Activated CD4-positive, alpha-beta T cell treated with anti-CD3 and anti-CD28 coated beads, Interleukin-2, Interleukin-6, amounts not matched to agents 100 ng/mL and 50 ng/mL, durations not matched to agents 16 hours and 8 hours (primary cell): Measurements from ENCODE around the gene PLA2G12A.

ENCODE experiments used
- DNase-seq: peaks from one replicate; pipeline ENCODE4 v3.0.0-alpha.2; 2020

The PLA2G12A gene

GRCh38 chr4:109675843-109676242, 54.0 kb downstream of the PLA2G12A start:
- no peak for DNase-seq

- no peak for DNase-seq
Measured at GRCh38 chr4:109675181-109675580, 54.7 kb downstream of the PLA2G12A start.

DNA sequence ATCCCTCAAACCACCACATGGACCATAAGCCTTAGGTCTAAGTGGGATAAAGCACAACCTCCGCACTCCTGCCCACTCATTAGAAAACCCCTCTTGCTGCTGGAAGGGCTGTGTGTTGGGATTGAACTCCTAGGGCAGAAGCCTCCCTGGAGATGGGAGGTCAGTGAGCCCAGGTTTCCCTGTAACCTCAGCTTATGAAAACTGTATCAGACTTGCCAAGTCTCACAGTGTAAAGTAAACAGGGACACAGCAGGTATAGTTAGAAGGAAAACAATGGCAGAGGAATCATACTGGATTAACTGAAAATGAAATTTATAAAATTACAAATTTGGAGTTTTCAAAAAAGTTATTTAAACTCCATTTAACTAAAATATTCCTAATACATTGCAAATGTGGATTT, 56.6 kb downstream of the PLA2G12A start:
- DNase-seq, result no peak

GRCh38 chr4:109672169-109672930, 57.5 kb downstream of the PLA2G12A start:
- no peak for DNase-seq

DNA sequence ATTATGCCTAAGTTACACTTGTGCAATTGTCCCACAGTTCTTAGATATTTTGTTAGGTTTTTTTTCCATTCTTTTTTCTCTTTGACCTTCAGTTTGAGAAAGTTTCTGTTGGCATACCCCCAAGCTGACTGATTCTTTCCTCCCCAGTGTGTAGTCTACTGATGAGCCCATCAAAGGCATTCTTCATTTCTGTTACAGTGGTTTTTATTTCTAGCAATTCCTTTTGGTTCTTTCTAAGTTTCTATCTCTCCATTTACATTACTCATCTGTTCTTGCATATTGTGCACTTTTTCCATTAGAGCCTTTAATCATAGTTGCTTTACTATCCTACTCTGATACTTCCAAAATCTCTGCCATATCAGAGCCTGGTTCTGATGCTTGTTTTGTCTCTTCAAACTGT, 58.5 kb downstream of the PLA2G12A start:
- DNase-seq, result no peak

GRCh38 chr4:109665783-109666485, 63.9 kb downstream of the PLA2G12A start:
- no peak for DNase-seq

- no peak for DNase-seq
Measured at GRCh38 chr4:109662771-109663170, 67.1 kb downstream of the PLA2G12A start.

- no peak for DNase-seq
Measured at GRCh38 chr4:109662116-109662515, 67.8 kb downstream of the PLA2G12A start.
